Measurements from ENCODE around the gene IQSEC3.

- no peak for TF ChIP-seq CTCF (IDR thresholded peaks at IDR 0.05; ENCODE audit: borderline replicate concordance, extremely low read depth, low read length, poor library complexity, severe bottlenecking)
- TF ChIP-seq EZH2 (IDR thresholded peaks at IDR 0.05; ENCODE audit: borderline replicate concordance, low read depth, low read length, severe bottlenecking), result no peak
Observed at GRCh38 chr12:87856-88255, 21.3 kb downstream of the IQSEC3 start.

Data from DND-41 (cell line).